Osteocyte (in vitro differentiated cells): Measurements from ENCODE around the gene RHOF. TPM values are rescaled to one million over a fixed set of nuclear protein-coding genes. Genes with fewer than 3 reads are reported as not detected.
A peak's percentile ranks its signal among the peaks of the same experiment; 100 is the strongest.
"Not testable (repeated sequence)": the region's sequence is repeated elsewhere in the genome, so short reads cannot be mapped to it uniquely, and the experiment has no call there.

Source experiments
- DNase-seq: peaks from one replicate; pipeline ENCODE4 v3.0.0; 2021; ENCODE audit warnings: mixed read lengths; ENCODE audit not compliant: unreplicated experiment; ENCODE audit errors: extremely low spot score
- H3K27ac Mint-ChIP-seq: one replicate; pipeline ENCODE4 v1.8.0; 2021; ENCODE audit warnings: mild to moderate bottlenecking, mixed read lengths; ENCODE audit not compliant: unreplicated experiment
- H3K27me3 Mint-ChIP-seq: one replicate; pipeline ENCODE4 v1.8.0; 2021; ENCODE audit warnings: mixed read lengths; ENCODE audit not compliant: unreplicated experiment
- H3K36me3 Mint-ChIP-seq: one replicate; pipeline ENCODE4 v1.8.0; 2021; ENCODE audit warnings: mixed read lengths; ENCODE audit not compliant: unreplicated experiment
- H3K4me1 Mint-ChIP-seq: one replicate; pipeline ENCODE4 v1.8.0; 2021; ENCODE audit warnings: mixed read lengths; ENCODE audit not compliant: unreplicated experiment
- H3K4me3 Mint-ChIP-seq: one replicate; pipeline ENCODE4 v1.8.0; 2021; ENCODE audit warnings: mild to moderate bottlenecking, moderate library complexity, mixed read lengths; ENCODE audit not compliant: unreplicated experiment
- H3K9me3 Mint-ChIP-seq: one replicate; pipeline ENCODE4 v1.8.0; 2021; ENCODE audit warnings: mixed read lengths; ENCODE audit not compliant: unreplicated experiment
- CTCF ChIP-seq: fragments of 200-600 bp; sonication (generic); IDR thresholded peaks from 2 replicates; pipeline ENCODE4 v1.5.0; 2021; ENCODE audit warnings: antibody characterized with exemption, mild to moderate bottlenecking, moderate library complexity
- total RNA-seq: library from RNA; stranded (reverse); gene quantifications from 2 replicates; pipeline ENCODE4 v1.2.1, GENCODE V29; 2021

RHOF gene
- total RNA-seq, 1 donor from 2014 or later = 11.3 TPM

DNA sequence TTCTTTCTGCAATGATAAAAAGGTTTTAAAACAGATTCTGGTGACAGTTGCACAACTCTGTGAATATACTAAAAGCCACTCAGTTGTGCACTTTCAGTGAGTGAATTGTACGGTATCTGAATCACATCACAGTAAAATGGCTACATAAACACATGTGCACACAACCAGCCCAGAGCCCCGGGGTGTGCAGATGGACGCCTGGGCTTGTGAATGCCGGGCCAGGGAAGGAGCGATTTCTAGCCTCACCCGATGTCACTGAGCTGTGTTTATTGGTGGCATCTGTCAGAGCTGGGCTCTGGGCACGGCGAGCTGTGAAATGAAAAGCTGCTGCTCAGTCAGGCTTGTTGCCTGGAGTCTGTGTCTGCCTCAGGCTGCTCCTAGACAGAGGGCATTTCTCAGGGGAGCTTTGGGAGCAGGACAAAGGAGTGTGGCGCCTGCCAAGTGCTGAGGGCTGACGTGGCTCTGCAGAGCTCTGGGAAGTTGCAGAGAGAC lies 25.9 kb downstream of the RHOF start:
- H3K4me1 Mint-ChIP-seq = peaks cover 25% of the 10 kb centered on the region
- no peaks in the 10 kb centered on the region for H3K36me3 Mint-ChIP-seq
- TF ChIP-seq CTCF = no peak
- H3K27ac Mint-ChIP-seq = peak overlapping the region; percentile 66
- H3K27me3 Mint-ChIP-seq = no peaks in the 10 kb centered on the region
- H3K4me3 Mint-ChIP-seq = no peak overlapping the region
- no peaks in the 10 kb centered on the region for H3K9me3 Mint-ChIP-seq
- no peak for DNase-seq

DNA sequence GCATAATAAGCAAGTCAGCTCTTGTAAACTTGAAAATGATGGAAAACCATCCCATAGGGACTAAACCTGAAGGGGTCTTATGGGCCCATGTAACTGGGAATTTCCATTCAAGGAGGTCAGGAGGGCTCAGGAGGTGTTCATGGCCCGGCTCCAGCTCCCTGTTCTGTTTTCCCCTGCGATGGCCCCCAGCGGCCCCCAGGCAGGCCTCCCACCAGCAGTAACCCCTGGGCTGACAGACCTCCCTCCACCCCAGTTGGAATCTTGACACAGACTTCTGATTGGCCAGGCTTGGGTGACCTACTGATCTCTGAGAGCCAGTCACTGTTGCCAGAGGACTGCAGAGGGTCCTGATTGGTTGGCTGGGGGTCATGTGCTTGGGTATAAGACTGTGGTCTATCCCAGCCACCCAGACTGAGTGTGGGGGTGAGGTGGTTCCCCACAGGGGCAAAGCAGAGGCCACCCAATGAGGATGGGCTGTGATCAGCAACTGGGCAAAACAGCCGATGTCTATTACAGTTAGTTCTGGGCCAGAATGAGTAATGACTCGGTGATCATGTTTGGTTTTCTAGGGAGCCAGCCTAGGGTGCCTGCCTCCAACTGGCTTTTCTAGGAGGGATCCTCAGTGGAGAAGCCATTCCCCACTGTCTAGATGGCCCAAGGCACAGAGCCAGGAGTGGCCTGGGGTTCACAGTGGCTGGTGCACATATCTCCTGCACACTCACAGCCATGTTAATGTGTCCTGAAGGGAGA lies 27.0 kb downstream of the RHOF start:
- DNase-seq = no peak
- H3K4me1 Mint-ChIP-seq = peaks cover 35% of the 10 kb centered on the region

DNA sequence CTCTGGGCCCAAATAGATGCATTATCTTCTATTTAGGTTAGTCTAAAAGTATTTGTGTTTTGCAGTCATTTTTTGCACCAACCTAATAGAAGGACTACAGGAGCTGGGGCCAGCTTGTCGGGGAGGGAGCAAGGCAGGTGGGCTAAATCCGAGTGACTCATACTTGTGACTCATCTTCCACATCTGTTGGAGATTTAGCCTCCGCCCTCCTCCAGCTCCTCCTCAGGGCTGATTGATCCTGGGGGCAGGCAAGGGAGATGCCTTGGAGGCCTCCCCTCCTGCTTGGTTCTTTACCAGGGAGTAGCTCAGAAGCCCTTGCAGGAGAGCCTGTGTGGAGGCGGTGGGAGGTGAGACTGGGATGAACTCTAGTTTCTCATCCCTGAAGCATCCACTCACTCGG lies 27.9 kb downstream of the RHOF start:
- no peak overlapping the region for H3K27ac Mint-ChIP-seq
- peaks cover 35% of the 10 kb centered on the region for H3K4me1 Mint-ChIP-seq
- no peaks in the 10 kb centered on the region for H3K27me3 Mint-ChIP-seq
- no peaks in the 10 kb centered on the region for H3K36me3 Mint-ChIP-seq
- no peak for TF ChIP-seq CTCF
- no peaks in the 10 kb centered on the region for H3K9me3 Mint-ChIP-seq
- H3K4me3 Mint-ChIP-seq = no peak overlapping the region
- no peak for DNase-seq

More for the DNA sequence above, 27.0 kb downstream of the RHOF start:
- Mint-ChIP-seq H3K4me3 (no peak overlapping the region), H3K27ac (no peak overlapping the region), H3K9me3 (no peaks in the 10 kb centered on the region), H3K27me3 (no peaks in the 10 kb centered on the region), H3K36me3 (no peaks in the 10 kb centered on the region)
- TF ChIP-seq CTCF = no peak

DNA sequence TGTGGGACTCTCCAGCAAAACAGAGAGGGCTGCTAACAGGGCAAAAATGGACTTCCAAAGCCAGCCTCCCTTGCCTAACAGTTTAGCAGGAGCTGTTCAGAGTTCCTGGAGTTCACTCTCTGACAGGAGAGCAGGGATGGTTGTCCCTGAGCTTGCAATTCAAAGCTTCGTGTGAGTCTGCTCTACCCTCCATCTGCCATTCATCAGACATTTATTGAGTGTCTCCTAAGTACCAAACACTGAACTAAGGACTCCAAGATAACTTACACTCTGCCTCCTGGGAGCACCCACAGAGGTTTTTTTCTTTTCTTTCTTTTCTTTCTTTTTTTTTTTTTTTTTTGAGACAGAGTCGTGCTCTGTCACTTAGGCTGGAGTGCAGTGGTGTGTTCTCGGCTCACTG lies 28.7 kb downstream of the RHOF start:
- no peaks in the 10 kb centered on the region for H3K9me3 Mint-ChIP-seq
- no peak overlapping the region for H3K27ac Mint-ChIP-seq
- H3K4me1 Mint-ChIP-seq = peaks cover 35% of the 10 kb centered on the region
- TF ChIP-seq CTCF = no peak
- no peak overlapping the region for H3K4me3 Mint-ChIP-seq
- H3K36me3 Mint-ChIP-seq = no peaks in the 10 kb centered on the region
- no peak for DNase-seq
- H3K27me3 Mint-ChIP-seq = no peaks in the 10 kb centered on the region

DNA sequence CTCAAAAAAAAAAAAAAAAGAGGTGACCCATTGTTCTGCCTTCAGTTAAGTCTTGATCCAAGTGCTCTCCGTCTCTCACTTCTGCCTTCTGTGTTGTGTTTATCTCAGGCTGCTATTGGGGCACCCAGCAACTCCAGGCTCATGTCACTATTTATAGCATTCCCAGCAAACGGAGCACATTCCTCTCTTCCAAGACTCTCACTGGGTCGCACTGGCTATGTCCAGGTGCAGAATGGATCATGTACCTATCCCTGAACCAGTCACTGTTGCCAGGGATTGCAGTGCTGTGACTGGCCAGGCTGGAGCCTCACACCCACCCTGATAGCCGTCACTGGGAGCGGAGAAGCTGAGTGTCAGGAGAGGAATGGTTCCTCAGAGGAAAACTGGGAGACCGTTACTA lies 31.2 kb downstream of the RHOF start:
- Mint-ChIP-seq H3K9me3 (no peaks in the 10 kb centered on the region), H3K4me3 (no peak overlapping the region), H3K27ac (peak overlapping the region; percentile 6), H3K27me3 (no peaks in the 10 kb centered on the region), H3K4me1 (peaks cover 28% of the 10 kb centered on the region), H3K36me3 (no peaks in the 10 kb centered on the region)
- no peak for DNase-seq
- no peak for TF ChIP-seq CTCF

DNA sequence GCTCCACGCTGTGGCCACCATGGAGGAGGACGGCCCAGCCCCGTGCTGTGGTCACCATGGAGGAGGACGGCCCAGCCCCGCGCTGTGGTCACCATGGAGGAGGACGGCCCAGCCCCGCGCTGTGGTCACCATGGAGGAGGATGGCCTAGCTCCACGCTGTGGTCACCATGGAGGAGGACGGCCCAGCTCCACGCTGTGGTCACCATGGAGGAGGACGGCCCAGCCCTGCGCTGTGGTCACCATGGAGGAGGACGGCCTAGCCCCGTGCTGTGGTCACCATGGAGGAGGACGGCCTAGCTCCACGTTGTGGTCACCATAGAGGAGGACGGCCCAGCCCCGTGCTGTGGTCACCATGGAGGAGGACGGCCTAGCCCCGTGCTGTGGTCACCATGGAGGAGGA lies 35.0 kb downstream of the RHOF start:
- DNase-seq, H3K36me3 Mint-ChIP-seq, H3K27me3 Mint-ChIP-seq, H3K27ac Mint-ChIP-seq, H3K4me3 Mint-ChIP-seq, H3K9me3 Mint-ChIP-seq: not testable (repeated sequence)
- H3K4me1 Mint-ChIP-seq = peaks cover 14% of the 10 kb centered on the region
